ENCODE measurements around the gene LGALS16. TPM values are rescaled to one million over a fixed set of nuclear protein-coding genes. Genes with fewer than 3 reads are reported as not detected.

Gene LGALS16
- total and polyA plus RNA-seq, 2 experiments from 2014 or later, result not detected

DNA sequence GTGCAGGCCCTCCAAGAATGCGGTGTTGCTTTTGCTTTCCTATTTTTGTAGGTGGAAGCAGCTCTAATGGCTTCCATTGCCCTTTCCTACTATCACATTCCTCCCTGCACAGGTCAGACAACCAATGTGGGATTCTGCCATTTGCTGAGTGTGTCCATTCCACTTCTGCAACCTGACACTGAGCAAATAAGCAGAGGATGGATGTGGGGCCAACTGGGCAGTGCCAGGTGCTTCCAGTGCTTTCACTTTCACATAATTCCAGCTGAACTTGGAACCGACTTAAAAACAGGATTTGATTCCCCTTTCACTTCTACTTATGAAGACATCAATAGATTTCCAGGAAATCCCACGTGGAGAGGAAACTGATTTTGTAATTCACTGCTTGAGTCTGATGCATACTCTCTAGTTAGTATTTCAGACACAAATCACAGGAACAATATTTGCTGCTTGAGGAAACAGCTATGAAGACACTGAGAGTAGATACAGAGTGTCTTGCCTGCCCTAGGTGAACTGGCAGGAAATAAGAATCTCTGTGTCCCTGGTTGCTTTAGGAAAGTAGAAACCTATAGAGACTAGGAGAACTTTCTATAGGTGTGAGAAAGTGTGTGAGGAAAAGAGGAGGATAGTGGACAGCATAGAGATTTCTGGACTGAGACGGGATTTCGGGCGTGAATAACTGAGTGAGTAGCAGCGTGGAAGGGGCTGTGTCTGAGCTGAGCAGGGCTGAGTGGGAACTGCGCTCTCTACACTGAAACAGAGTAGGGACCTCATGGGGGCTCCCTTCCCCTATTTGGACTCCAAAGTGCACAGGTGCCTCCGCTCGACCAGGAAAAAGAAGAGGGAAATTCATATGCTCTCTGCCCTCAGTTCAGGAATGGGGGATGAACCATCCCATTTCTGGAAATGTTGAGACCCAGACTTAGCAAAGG lies 22.5 kb downstream of the LGALS16 start:
- no peaks in the 10 kb centered on the region for H4K20me1 ChIP-seq (ENCODE audit: insufficient read depth)
- H3K9me2 ChIP-seq (ENCODE audit: insufficient read depth), result no peaks in the 10 kb centered on the region
- H3K9ac ChIP-seq, result no peak overlapping the region
- no peaks in the 10 kb centered on the region for H3F3A ChIP-seq (ENCODE audit: insufficient read depth)
- no peaks in the 10 kb centered on the region for H3K4me1 ChIP-seq (ENCODE audit: insufficient read depth)
- no peaks in the 10 kb centered on the region for H3K36me3 ChIP-seq (ENCODE audit: low read depth)
- H3K4me2 ChIP-seq (ENCODE audit: unreplicated experiment), result no peak overlapping the region
- no peak overlapping the region for H2AFZ ChIP-seq
- 29 to 32% methylated on average over 10 of the region's 10 CpGs for WGBS, 2 experiments (ENCODE audit: low coverage in 1 of 2, low lambda C conversion rate in 2 of 2, missing lambda C conversion rate in 2 of 2)
- no peak for DNase-seq
- peaks cover 4% of the 10 kb centered on the region; the same call in 1 of the 2 replicates for H3K27me3 ChIP-seq (replicated peaks; ENCODE audit: insufficient read depth)
- in situ Hi-C loops (cut with MboI), result no loop called here
- no peak overlapping the region for H3K27ac ChIP-seq
- H3K9me3 ChIP-seq (ENCODE audit: low read depth), result no peaks in the 10 kb centered on the region
- H3K79me2 ChIP-seq (ENCODE audit: insufficient read depth), result no peaks in the 10 kb centered on the region
- H3K4me3 ChIP-seq, result no peak overlapping the region
- TF ChIP-seq EZH2phosphoT487 (IDR thresholded peaks at IDR 0.05; ENCODE audit: insufficient read depth, low read depth) (no peak), EZH2 (IDR thresholded peaks at IDR 0.05; ENCODE audit: insufficient read depth, poor library complexity, severe bottlenecking) (no peak)

DNA sequence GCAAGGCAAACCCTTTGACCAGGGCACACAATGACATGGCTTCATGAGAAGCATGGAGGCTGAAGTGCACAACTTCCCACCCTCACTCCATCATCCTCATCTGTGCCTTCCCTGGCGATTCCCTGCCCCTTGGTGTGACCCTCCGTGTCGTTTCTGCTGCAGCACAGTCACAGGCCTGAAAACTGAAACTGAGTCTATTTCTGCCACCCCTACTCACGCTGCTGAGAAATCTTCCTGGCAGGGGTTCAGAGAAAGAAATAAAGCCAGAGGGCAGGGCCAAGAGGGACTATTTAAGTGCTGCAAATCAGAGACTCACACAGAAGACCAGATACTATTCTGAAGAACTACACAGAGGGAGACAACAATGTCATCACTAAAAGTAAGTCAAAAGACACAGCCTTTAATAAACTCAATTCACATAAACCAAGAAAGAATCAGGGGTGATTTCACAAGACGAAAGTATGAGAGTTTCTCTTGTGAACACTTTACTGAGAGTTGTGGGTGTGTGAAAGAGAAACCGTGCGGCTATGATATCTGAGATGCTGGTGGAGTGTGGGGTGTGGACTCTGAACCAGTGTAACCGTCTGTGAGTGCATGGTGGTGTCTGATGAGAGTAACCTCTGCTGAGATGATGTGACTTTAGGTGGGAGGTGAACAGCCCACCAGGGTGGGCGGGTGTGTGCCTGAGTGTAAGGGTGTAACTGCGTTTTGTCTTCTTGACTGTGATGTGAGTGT lies 23.5 kb downstream of the LGALS16 start:
- no peak for DNase-seq
- no peaks in the 10 kb centered on the region for H4K20me1 ChIP-seq (ENCODE audit: insufficient read depth)
- H3F3A ChIP-seq (ENCODE audit: insufficient read depth), result no peaks in the 10 kb centered on the region
- no peaks in the 10 kb centered on the region for H3K9me3 ChIP-seq (ENCODE audit: low read depth)
- H3K27ac ChIP-seq, result no peak overlapping the region
- H3K27me3 ChIP-seq (replicated peaks; ENCODE audit: insufficient read depth), result peaks cover 4% of the 10 kb centered on the region; the same call in 1 of the 2 replicates
- H3K4me1 ChIP-seq (ENCODE audit: insufficient read depth), result no peaks in the 10 kb centered on the region
- in situ Hi-C loops (cut with MboI), result no loop called here
- no peak overlapping the region for H3K4me3 ChIP-seq
- H2AFZ ChIP-seq, result no peak overlapping the region
- 19 to 25% methylated on average over 10 of the region's 10 CpGs for WGBS, 2 experiments (ENCODE audit: low coverage in 1 of 2, low lambda C conversion rate in 2 of 2, missing lambda C conversion rate in 2 of 2)
- no peak overlapping the region for H3K9ac ChIP-seq
- H3K36me3 ChIP-seq (ENCODE audit: low read depth), result no peaks in the 10 kb centered on the region
- TF ChIP-seq EZH2 (IDR thresholded peaks at IDR 0.05; ENCODE audit: insufficient read depth, poor library complexity, severe bottlenecking), result no peak
- no peaks in the 10 kb centered on the region for H3K9me2 ChIP-seq (ENCODE audit: insufficient read depth)
- no peaks in the 10 kb centered on the region for H3K79me2 ChIP-seq (ENCODE audit: insufficient read depth)
- no peak overlapping the region for H3K4me2 ChIP-seq (ENCODE audit: unreplicated experiment)

DNA sequence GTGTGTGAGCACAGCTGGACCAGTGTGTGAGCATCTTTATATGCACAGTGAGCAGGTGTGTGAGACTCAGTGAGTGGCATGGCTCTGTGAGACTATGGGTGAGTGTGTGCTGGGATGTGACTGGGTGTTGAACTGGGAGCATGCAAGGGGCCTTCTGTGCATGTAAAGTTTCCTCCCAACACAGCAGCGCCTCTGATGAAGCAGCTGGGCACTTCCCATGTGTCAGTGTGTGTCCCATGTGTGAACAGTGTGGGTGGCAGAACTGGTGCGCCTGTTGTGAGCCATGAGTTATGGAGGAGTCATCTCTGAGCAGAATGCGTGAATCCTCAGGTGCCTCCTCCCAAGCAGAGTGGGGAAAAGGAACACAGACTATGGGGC lies 24.1 kb downstream of the LGALS16 start:
- Histone ChIP-seq H3K79me2 (ENCODE audit: insufficient read depth) (no peaks in the 10 kb centered on the region), H2AFZ (no peak overlapping the region), H3K27ac (no peak overlapping the region), H3F3A (ENCODE audit: insufficient read depth) (no peaks in the 10 kb centered on the region), H3K4me1 (ENCODE audit: insufficient read depth) (no peaks in the 10 kb centered on the region), H3K27me3 (replicated peaks; ENCODE audit: insufficient read depth) (0 out of 2 replicates have a peak, but pooled peaks cover 4% of the 10 kb centered on the region), H3K36me3 (ENCODE audit: low read depth) (no peaks in the 10 kb centered on the region), H3K4me3 (no peak overlapping the region), H3K9ac (no peak overlapping the region), H3K9me3 (ENCODE audit: low read depth) (no peaks in the 10 kb centered on the region), H4K20me1 (ENCODE audit: insufficient read depth) (no peaks in the 10 kb centered on the region), H3K4me2 (ENCODE audit: unreplicated experiment) (no peak overlapping the region), H3K9me2 (ENCODE audit: insufficient read depth) (no peaks in the 10 kb centered on the region)
- in situ Hi-C loops (cut with MboI), result no loop called here
- TF ChIP-seq EZH2phosphoT487 (IDR thresholded peaks at IDR 0.05; ENCODE audit: insufficient read depth, low read depth), result no peak
- TF ChIP-seq EZH2 (IDR thresholded peaks at IDR 0.05; ENCODE audit: insufficient read depth, poor library complexity, severe bottlenecking), result no peak
- WGBS, 2 experiments (ENCODE audit: low coverage in 1 of 2, low lambda C conversion rate in 2 of 2, missing lambda C conversion rate in 2 of 2), result 22 to 23% methylated on average over 3 of the region's 3 CpGs
- DNase-seq, result no peak

DNA sequence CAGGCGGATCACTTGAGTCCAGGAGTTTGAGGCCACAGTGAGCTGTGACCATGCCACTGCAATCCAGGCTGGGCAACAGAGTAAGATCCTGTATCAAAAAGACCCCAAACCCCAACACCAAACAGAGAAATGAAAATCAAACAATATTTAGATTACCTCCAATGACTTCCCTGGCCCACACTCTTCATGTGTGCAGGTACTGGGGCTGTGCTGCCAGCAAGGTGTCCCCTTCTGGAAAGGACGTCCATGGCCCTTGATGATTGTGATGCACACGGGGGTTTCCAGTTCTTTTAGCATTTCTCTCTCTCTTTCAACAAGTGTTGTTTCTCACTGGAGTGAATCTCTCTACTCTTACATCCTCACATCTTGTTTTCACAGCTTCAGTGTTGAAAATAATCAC lies 24.9 kb downstream of the LGALS16 start:
- no peaks in the 10 kb centered on the region for H3K9me3 ChIP-seq (ENCODE audit: low read depth)
- H3K4me1 ChIP-seq (ENCODE audit: insufficient read depth), result no peaks in the 10 kb centered on the region
- TF ChIP-seq EZH2 (IDR thresholded peaks at IDR 0.05; ENCODE audit: insufficient read depth, poor library complexity, severe bottlenecking) (no peak), EZH2phosphoT487 (IDR thresholded peaks at IDR 0.05; ENCODE audit: insufficient read depth, low read depth) (no peak)
- no peak overlapping the region for H3K4me2 ChIP-seq (ENCODE audit: unreplicated experiment)
- DNase-seq, result no peak
- no peak overlapping the region for H3K27ac ChIP-seq
- 29 to 42% methylated on average over 3 of the region's 3 CpGs for WGBS, 2 experiments (ENCODE audit: low coverage in 1 of 2, low lambda C conversion rate in 2 of 2, missing lambda C conversion rate in 2 of 2)
- H2AFZ ChIP-seq, result no peak overlapping the region
- H3K36me3 ChIP-seq (ENCODE audit: low read depth), result no peaks in the 10 kb centered on the region
- in situ Hi-C loops (cut with MboI), result no loop called here
- H3K27me3 ChIP-seq (replicated peaks; ENCODE audit: insufficient read depth), result 0 out of 2 replicates have a peak, but pooled peaks cover 4% of the 10 kb centered on the region
- H3K79me2 ChIP-seq (ENCODE audit: insufficient read depth), result no peaks in the 10 kb centered on the region
- no peak overlapping the region for H3K9ac ChIP-seq
- H3K4me3 ChIP-seq, result no peak overlapping the region
- no peaks in the 10 kb centered on the region for H3K9me2 ChIP-seq (ENCODE audit: insufficient read depth)
- no peaks in the 10 kb centered on the region for H3F3A ChIP-seq (ENCODE audit: insufficient read depth)
- no peaks in the 10 kb centered on the region for H4K20me1 ChIP-seq (ENCODE audit: insufficient read depth)

Data from GM23248 (cell line).